ENCODE results near the gene HS3ST6. TPM values are rescaled to one million over a fixed set of nuclear protein-coding genes. Genes with fewer than 3 reads are reported as not detected.

Gene HS3ST6
- total RNA-seq, 1 experiment from 2014 or later, result 1.0 TPM

DNA sequence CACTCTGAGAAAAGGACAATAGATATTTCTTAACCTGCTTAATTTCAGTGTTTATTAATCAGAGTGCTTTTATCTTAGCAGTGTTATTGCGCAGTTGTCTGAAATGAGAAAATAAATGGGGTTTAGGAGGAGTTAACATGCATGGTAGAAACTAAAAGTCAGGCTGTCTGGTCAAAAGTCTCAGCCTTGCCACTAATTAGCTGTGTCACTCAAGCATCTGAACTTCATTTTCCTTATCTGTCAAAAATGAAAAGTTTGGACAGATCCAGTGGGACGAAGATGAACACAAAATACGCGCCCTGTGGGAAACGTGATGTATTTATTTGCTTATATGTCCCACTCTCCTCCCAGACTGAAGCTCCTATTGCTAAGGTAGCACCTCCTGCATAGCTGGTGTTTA lies 40.0 kb downstream of the HS3ST6 start:
- CTCF ChIA-PET, result interaction anchor here (2.1 kb wide), 1 partner anchor 46 kb away, joined by 6 read pairs; no protein-coding TSS in a partner anchor
- Mint-ChIP-seq H3K4me3 (no peak overlapping the region), H3K4me1 (no peaks in the 10 kb centered on the region), H3K27me3 (ENCODE audit: low read depth) (peaks cover 22% of the 10 kb centered on the region), H3K27ac (no peak overlapping the region), H3K9me3 (no peaks in the 10 kb centered on the region), H3K36me3 (no peaks in the 10 kb centered on the region)
- ATAC-seq, result no peak
- POLR2A ChIA-PET, result no interaction called here
- no peak for DNase-seq (ENCODE audit: low spot score)
- TF ChIP-seq NR2C2 (CRISPR knock-in tag; IDR thresholded peaks at IDR 0.05) (no peak), TCF7 (CRISPR knock-in tag; IDR thresholded peaks at IDR 0.05; ENCODE audit: low read depth) (no peak), MYBL2 (CRISPR knock-in tag; IDR thresholded peaks at IDR 0.05) (no peak), NR1H2 (CRISPR knock-in tag; IDR thresholded peaks at IDR 0.05) (no peak), JUN (CRISPR knock-in tag; IDR thresholded peaks at IDR 0.05) (no peak), TEAD1 (CRISPR knock-in tag; IDR thresholded peaks at IDR 0.05) (no peak), RORB (CRISPR knock-in tag; IDR thresholded peaks at IDR 0.05) (no peak), ESRRA (CRISPR knock-in tag; IDR thresholded peaks at IDR 0.05; ENCODE audit: borderline replicate concordance) (no peak), CREB1 (CRISPR knock-in tag; IDR thresholded peaks at IDR 0.05) (no peak), NFATC4 (CRISPR knock-in tag; IDR thresholded peaks at IDR 0.05) (no peak), HMGA2 (CRISPR knock-in tag; IDR thresholded peaks at IDR 0.05) (no peak)
- TF ChIP-seq, protein P1, sequence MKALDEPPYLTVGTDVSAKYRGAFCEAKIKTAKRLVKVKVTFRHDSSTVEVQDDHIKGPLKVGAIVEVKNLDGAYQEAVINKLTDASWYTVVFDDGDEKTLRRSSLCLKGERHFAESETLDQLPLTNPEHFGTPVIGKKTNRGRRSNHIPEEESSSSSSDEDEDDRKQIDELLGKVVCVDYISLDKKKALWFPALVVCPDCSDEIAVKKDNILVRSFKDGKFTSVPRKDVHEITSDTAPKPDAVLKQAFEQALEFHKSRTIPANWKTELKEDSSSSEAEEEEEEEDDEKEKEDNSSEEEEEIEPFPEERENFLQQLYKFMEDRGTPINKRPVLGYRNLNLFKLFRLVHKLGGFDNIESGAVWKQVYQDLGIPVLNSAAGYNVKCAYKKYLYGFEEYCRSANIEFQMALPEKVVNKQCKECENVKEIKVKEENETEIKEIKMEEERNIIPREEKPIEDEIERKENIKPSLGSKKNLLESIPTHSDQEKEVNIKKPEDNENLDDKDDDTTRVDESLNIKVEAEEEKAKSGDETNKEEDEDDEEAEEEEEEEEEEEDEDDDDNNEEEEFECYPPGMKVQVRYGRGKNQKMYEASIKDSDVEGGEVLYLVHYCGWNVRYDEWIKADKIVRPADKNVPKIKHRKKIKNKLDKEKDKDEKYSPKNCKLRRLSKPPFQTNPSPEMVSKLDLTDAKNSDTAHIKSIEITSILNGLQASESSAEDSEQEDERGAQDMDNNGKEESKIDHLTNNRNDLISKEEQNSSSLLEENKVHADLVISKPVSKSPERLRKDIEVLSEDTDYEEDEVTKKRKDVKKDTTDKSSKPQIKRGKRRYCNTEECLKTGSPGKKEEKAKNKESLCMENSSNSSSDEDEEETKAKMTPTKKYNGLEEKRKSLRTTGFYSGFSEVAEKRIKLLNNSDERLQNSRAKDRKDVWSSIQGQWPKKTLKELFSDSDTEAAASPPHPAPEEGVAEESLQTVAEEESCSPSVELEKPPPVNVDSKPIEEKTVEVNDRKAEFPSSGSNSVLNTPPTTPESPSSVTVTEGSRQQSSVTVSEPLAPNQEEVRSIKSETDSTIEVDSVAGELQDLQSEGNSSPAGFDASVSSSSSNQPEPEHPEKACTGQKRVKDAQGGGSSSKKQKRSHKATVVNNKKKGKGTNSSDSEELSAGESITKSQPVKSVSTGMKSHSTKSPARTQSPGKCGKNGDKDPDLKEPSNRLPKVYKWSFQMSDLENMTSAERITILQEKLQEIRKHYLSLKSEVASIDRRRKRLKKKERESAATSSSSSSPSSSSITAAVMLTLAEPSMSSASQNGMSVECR (CRISPR knock-in tag; IDR thresholded peaks at IDR 0.05; ENCODE audit: borderline replicate concordance), result no peak

DNA sequence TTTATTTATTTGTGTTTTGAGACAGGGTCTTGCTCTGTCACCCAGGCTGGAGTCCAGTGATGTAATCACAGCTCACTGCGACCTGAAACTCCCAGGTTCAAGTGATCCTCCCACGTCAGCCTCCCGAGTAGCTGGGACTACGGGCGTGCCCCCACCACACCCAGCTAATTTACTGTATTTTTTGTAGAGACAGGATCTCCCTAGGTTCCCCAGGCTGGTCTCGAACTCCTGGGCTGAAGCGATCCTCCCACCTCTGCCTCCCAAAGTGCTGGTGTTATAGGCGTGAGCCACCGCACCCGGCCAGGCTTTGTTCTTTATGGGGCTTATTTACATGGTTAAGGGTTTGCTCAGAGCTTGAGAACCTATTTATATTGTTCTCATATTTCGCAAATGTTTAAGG lies 40.4 kb downstream of the HS3ST6 start:
- POLR2A ChIA-PET, result no interaction called here
- CTCF ChIA-PET, result interaction anchor here (2.1 kb wide), 1 partner anchor 46 kb away, joined by 6 read pairs; no protein-coding TSS in a partner anchor
- no peak overlapping the region for H3K4me3 Mint-ChIP-seq
- peaks cover 27% of the 10 kb centered on the region for H3K27me3 Mint-ChIP-seq (ENCODE audit: low read depth)
- DNase-seq (ENCODE audit: low spot score) (no peak), ATAC-seq (no peak)
- no peaks in the 10 kb centered on the region for H3K9me3 Mint-ChIP-seq
- H3K4me1 Mint-ChIP-seq, result no peaks in the 10 kb centered on the region
- no peaks in the 10 kb centered on the region for H3K36me3 Mint-ChIP-seq
- H3K27ac Mint-ChIP-seq, result no peak overlapping the region
- TF ChIP-seq NR1H2 (CRISPR knock-in tag; IDR thresholded peaks at IDR 0.05) (no peak), SMAD3 (CRISPR knock-in tag; IDR thresholded peaks at IDR 0.05; ENCODE audit: borderline replicate concordance) (no peak), MYBL2 (CRISPR knock-in tag; IDR thresholded peaks at IDR 0.05) (no peak), TEAD4 (CRISPR knock-in tag; IDR thresholded peaks at IDR 0.05) (no peak), GTF2I (CRISPR knock-in tag; conservative IDR thresholded peaks at IDR 0.05) (no peak)
- TF ChIP-seq, protein P2, sequence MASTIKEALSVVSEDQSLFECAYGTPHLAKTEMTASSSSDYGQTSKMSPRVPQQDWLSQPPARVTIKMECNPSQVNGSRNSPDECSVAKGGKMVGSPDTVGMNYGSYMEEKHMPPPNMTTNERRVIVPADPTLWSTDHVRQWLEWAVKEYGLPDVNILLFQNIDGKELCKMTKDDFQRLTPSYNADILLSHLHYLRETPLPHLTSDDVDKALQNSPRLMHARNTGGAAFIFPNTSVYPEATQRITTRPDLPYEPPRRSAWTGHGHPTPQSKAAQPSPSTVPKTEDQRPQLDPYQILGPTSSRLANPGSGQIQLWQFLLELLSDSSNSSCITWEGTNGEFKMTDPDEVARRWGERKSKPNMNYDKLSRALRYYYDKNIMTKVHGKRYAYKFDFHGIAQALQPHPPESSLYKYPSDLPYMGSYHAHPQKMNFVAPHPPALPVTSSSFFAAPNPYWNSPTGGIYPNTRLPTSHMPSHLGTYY (CRISPR knock-in tag; IDR thresholded peaks at IDR 0.05), result no peak
- TF ChIP-seq, protein P3, sequence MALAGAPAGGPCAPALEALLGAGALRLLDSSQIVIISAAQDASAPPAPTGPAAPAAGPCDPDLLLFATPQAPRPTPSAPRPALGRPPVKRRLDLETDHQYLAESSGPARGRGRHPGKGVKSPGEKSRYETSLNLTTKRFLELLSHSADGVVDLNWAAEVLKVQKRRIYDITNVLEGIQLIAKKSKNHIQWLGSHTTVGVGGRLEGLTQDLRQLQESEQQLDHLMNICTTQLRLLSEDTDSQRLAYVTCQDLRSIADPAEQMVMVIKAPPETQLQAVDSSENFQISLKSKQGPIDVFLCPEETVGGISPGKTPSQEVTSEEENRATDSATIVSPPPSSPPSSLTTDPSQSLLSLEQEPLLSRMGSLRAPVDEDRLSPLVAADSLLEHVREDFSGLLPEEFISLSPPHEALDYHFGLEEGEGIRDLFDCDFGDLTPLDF (CRISPR knock-in tag; IDR thresholded peaks at IDR 0.05), result no peak
- TF ChIP-seq, protein P4, sequence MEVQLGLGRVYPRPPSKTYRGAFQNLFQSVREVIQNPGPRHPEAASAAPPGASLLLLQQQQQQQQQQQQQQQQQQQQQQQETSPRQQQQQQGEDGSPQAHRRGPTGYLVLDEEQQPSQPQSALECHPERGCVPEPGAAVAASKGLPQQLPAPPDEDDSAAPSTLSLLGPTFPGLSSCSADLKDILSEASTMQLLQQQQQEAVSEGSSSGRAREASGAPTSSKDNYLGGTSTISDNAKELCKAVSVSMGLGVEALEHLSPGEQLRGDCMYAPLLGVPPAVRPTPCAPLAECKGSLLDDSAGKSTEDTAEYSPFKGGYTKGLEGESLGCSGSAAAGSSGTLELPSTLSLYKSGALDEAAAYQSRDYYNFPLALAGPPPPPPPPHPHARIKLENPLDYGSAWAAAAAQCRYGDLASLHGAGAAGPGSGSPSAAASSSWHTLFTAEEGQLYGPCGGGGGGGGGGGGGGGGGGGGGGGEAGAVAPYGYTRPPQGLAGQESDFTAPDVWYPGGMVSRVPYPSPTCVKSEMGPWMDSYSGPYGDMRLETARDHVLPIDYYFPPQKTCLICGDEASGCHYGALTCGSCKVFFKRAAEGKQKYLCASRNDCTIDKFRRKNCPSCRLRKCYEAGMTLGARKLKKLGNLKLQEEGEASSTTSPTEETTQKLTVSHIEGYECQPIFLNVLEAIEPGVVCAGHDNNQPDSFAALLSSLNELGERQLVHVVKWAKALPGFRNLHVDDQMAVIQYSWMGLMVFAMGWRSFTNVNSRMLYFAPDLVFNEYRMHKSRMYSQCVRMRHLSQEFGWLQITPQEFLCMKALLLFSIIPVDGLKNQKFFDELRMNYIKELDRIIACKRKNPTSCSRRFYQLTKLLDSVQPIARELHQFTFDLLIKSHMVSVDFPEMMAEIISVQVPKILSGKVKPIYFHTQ (CRISPR knock-in tag; IDR thresholded peaks at IDR 0.05), result no peak
- TF ChIP-seq, protein P5, sequence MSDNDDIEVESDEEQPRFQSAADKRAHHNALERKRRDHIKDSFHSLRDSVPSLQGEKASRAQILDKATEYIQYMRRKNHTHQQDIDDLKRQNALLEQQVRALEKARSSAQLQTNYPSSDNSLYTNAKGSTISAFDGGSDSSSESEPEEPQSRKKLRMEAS (CRISPR knock-in tag; IDR thresholded peaks at IDR 0.05), result no peak
- TF ChIP-seq, protein P1 (CRISPR knock-in tag; IDR thresholded peaks at IDR 0.05; ENCODE audit: borderline replicate concordance), result no peak
- TF ChIP-seq, protein P6, sequence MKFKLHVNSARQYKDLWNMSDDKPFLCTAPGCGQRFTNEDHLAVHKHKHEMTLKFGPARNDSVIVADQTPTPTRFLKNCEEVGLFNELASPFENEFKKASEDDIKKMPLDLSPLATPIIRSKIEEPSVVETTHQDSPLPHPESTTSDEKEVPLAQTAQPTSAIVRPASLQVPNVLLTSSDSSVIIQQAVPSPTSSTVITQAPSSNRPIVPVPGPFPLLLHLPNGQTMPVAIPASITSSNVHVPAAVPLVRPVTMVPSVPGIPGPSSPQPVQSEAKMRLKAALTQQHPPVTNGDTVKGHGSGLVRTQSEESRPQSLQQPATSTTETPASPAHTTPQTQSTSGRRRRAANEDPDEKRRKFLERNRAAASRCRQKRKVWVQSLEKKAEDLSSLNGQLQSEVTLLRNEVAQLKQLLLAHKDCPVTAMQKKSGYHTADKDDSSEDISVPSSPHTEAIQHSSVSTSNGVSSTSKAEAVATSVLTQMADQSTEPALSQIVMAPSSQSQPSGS (CRISPR knock-in tag; IDR thresholded peaks at IDR 0.05; ENCODE audit: borderline replicate concordance, low read depth), result no peak

Data from WTC11 (cell line).